VCaP (cell line): Measurements from ENCODE around the gene SDF2.
A peak's percentile ranks its signal among the peaks of the same experiment; 100 is the strongest.
"Not testable (repeated sequence)": the region's sequence is repeated elsewhere in the genome, so short reads cannot be mapped to it uniquely, and the experiment has no call there.

ENCODE experiments used
- H3K27ac ChIP-seq: fragments of 450-650 bp; 2 replicates; pipeline ENCODE4 v1.5.1; 2017
- CTCF ChIP-seq: fragments of 450-650 bp; conservative IDR thresholded peaks from 2 replicates; pipeline ENCODE4 v1.5.1; 2017; ENCODE audit warnings: mild to moderate bottlenecking, moderate library complexity

The SDF2 gene

GRCh38 chr17:28682655-28683054 is 20.9 kb upstream of the SDF2 start:
- TF ChIP-seq CTCF: no peak
- peak overlapping the region; percentile 45 for H3K27ac ChIP-seq

- H3K27ac ChIP-seq: peak overlapping the region; percentile 57
- TF ChIP-seq CTCF: peak; percentile 99
These were observed 14.3 kb upstream of the SDF2 start for GRCh38 chr17:28675980-28676379.

GRCh38 chr17:28675490-28675889 is 13.8 kb upstream of the SDF2 start:
- H3K27ac ChIP-seq: peak overlapping the region; percentile 57
- no peak for TF ChIP-seq CTCF

- no peak overlapping the region for H3K27ac ChIP-seq
- TF ChIP-seq CTCF: no peak
These were observed 8.2 kb upstream of the SDF2 start for GRCh38 chr17:28669918-28670317.

- H3K27ac ChIP-seq: no peak overlapping the region
- TF ChIP-seq CTCF: no peak
These were observed 6.2 kb upstream of the SDF2 start for GRCh38 chr17:28667870-28668269.

GRCh38 chr17:28665994-28666393 is 4.3 kb upstream of the SDF2 start:
- no peak overlapping the region for H3K27ac ChIP-seq
- no peak for TF ChIP-seq CTCF

- H3K27ac ChIP-seq: peak overlapping the region; percentile 97
- no peak for TF ChIP-seq CTCF
These were observed 2.0 kb upstream of the SDF2 start for GRCh38 chr17:28663723-28664122.

- peak overlapping the region; percentile 97 for H3K27ac ChIP-seq
- no peak for TF ChIP-seq CTCF
These were observed 772 bp upstream of the SDF2 start for GRCh38 chr17:28662527-28662829.

GRCh38 chr17:28659497-28659881 is 2.2 kb downstream of the SDF2 start:
- H3K27ac ChIP-seq: not testable (repeated sequence)

GRCh38 chr17:28658766-28659496 is 2.8 kb downstream of the SDF2 start:
- not testable (repeated sequence) for H3K27ac ChIP-seq

- not testable (repeated sequence) for H3K27ac ChIP-seq
These were observed 3.4 kb downstream of the SDF2 start for GRCh38 chr17:28658342-28658741.
